ENCODE measurements around the gene UQCR11.
A peak's percentile ranks its signal among the peaks of the same experiment; 100 is the strongest.

UQCR11 gene

DNA sequence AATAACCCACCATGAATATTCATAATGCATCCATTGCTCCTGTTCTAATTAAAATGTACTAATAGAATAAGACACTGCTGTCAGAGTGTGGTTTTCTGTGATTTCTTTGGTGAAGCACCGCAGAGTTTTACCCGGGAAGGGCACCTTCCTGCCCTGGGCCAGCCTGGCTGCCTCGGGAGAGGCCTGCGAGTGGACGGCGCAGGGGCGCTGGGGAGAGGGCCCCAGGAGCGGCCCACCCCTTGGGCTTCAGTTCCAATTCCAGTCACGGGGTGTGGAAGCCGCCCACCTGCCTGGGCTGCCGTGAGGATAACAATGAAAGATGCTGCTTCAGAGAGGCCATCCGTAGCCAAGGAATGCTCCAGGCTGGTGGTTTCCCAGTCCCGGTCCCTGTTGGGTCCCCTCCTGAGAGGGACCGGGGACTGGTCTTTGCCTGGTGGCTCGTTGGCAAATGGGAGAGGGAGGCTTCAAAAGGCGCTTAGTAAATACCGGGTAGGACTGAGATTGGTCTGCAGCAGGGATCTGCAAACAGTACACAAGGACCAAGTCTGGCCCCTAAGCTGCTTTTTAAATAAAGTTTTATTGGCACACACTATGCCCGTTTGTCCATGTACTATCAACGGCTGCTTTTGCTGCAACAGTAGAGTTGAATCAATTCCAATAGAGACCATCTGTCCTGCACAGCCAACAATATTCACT, 29.1 kb upstream of the UQCR11 start:
- DNase-seq = no peak

DNA sequence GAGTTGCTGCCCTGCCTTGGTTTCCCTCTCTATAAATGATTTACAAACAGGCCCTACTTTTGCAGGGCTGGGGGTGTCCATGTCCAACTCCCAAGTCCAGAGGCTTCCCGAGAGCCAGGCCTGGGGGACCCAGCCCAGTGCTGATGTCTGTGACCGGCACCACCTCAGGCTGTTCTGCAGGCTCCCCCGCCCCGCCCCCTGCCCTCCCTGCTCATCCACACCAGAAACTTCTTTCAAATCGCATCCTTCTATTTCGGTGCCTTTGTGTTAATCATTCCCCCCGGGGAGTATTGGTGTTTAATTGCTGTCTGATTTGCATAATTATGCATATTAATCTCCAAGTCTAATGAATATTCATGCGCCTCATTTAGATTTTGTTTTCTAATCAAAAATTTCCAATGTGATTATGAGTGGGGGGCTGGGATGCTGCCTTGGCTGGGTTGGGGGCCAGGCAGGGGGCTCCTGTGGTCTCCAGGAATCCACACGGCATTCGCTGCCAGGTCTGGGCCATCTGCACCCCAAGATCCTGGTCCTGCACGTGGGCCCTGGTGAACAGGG, 28.1 kb upstream of the UQCR11 start:
- no peak for DNase-seq

DNA sequence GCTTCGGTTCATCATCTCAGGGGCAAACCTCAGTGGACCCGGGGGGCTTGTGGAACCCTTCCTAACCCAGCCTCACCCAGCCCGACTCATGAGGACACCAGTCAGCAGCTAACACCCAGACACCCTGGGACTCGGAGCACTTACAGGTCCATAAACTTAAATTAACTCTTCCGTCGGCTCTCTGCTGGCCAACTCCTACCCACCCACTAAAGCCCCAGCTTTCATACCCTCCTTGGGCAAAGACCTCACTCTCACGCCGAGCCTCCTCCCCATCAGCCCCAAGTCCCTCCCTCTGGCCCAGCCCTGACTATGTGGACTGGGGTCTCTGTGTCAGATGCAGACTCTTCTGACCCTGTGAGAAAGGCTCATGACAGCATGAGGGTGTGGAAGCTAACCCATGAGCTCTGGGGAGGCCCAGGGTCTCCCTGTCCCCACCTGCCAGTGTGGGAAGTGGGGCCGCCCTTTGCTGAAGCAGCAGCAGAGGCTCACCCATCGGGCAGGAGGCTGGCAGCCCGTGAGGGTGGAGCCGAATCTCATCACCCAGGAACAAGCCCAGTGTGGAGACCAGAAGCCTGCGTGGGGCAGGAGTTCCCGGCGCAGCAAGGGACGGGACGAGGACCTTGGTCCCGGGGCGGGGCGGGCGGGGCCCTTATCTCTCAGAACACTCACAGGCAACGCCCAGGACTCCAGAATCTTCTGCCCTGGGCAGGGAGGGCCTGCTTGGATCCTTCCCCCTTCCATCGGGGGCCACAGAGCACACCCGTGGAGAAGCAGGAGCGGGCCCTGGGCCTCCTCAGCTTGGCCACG, 27.4 kb upstream of the UQCR11 start:
- DNase-seq = no peak

GRCh38 chr19:1631557-1632100, 26.4 kb upstream of the UQCR11 start:
- no peak for DNase-seq

- DNase-seq = no peak
Measured at GRCh38 chr19:1630811-1631210, 25.5 kb upstream of the UQCR11 start.

DNA sequence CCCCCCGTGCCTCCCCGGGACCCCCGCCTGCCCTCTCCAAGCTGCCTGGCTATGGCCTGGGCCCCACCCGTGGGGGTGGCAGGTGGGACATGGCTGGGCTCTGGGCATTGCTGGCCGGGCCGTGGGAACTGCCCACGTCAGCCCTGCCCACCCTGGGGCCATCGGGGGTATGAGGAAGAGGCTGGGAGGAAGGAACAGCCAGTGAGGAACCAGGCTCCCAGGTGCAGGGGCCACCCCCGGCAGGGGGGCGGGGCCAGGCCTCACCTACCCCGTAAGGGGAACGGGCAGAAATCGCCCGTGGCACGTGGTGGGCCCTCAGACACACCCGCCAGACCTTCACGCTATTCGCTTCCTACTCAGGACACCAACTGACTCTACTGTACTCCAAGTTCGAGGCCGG, 24.8 kb upstream of the UQCR11 start:
- DNase-seq = no peak

DNA sequence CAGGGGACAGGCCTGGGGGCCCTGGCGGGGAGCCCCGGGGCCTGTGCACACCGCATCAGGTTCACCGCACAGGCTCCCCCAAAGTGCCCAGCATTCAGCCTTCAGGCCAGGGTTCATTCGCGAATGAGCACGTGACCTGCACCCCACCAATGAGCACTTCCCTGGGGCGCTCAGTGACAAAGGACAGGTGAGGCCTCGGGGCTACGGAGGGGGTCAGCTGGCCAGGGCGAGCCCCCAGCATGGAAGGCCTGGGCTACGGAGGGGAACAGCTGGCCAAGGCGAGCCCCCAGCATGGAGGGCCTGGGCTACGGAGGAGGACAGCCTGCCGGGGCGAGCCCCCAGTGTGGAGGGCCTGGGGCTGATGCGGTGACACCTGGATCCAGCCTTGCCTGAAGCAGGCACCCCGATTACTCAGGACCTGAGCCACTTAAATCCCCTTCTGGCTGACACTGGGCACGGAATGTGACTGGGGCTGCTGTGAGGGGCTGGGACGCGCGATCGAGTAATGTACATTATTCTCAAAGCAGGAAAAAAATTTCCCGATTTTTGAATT, 24.1 kb upstream of the UQCR11 start:
- DNase-seq = no peak

DNA sequence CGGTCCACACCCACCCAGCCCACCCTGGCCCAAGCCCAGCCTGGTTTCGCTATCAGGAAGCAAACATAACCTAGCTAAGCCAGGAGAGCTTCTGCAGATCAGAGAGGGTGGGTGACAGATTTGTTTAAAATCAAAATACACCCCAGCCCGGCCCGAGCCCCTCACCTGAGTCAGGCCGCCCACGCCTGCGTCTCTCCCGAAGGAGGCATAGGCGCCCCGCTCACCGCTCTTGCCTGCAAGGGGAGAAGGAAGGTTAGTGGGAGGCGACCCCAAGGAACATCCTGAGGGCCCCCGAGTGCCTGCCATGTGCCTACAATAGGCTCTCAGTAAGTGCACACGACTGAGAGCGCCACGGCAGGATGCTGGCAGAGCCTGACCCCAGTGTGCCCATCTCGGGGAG, 21.9 kb upstream of the UQCR11 start:
- DNase-seq = no peak

GRCh38 chr19:1626417-1627010, 21.3 kb upstream of the UQCR11 start:
- peak; percentile 23 for DNase-seq

DNA sequence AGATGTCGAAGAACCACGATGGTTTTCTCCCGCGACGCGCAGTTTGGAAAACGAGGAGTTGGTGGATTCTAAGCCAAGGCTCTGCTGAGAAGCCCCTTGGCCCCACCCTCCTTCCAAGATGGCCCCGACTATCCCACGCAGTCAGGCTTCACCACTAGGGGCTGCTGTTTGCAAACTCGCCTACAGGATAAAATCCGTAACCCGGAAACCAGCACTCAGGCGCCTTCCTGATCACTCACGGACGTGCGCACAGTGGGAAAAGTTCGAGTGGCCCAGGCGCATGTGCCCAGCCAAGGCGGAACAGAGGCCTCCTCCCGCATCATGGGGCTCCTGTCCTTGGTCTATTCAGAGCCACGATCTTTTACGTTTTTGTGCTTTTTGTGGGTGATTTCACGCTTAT, 19.2 kb upstream of the UQCR11 start:
- DNase-seq = peak; percentile 43

DNA sequence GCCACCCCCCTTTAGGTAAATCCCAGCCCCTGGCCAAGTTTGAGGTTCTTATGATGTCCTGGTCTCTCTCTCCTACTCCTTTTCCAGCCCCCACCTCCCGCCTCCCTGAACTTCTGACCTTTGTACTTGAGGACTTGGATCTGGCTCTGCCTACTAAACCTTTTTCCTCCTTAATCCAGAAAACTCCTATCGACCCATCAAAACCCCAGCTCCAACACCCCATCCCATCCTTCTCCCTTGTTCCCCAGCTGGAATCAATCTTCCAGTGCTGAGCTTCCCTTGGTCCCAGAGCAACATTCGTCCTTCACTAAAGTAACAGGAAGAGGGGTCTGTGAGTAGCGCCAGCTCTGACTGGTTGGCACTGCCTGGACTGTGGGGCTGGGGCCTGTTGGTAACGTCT, 17.3 kb upstream of the UQCR11 start:
- no peak for DNase-seq

GRCh38 chr19:1622007-1622406, 16.7 kb upstream of the UQCR11 start:
- no peak for DNase-seq

GRCh38 chr19:1621574-1621973, 16.3 kb upstream of the UQCR11 start:
- no peak for DNase-seq

DNA sequence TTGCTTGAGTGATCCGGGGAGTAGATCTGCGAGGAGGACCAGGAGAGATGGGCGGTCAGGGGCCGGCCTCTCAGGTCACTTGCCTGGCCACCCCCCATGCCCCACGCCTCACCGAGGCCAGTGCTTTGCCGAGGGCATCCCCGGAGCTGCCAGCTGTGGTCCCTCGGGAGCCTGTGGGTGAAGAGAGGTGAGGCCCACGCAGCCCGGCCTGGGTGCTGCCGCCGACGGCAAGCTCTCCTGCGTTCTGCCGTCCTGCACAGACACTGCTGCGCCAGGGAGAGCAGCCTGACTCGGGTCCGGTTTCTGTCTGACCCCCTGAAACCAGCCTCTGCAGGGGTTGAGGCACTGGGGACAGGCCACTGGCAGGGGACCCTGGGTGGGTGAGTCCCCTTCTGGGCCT, 15.8 kb upstream of the UQCR11 start:
- no peak for DNase-seq

DNA sequence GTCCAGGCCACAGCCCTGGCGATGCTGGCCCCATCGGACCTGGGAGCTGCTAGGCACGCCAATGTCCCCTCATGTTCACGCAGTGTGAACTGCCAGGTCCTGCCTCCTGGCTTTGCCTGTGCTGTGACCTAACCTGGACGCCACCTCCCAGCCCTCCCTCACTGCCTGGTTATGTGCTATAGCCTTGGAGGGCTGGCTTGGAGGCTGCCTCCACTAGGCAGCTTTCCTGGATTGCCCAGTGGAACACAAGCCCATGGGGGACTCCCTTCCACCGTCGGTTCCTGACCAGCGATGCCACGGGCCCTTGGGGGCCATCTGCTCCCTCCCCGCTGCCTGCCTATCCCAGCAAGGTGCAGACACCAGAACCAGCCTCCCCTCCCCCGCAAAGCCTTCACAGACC, 15.2 kb upstream of the UQCR11 start:
- no peak for DNase-seq

DNA sequence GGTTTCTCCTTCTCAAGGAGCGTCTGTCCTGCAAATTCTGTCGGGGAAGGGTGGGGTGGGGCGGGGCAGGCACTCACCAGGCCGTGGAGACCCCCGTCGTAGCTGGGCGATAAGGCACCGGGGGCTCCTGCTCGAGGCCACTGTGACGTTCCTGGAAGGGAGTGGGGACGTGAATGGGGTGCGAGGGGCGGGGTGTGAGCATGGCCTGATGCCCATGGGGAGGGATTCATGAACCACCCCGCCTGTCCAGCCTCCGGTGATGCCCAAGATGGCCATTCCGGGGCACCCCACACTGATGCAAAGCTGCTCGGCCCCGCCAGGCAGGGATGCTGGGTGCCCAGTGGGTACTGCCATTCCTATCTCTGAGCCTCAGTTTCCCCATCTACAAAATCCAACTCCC, 14.4 kb upstream of the UQCR11 start:
- DNase-seq = no peak

DNA sequence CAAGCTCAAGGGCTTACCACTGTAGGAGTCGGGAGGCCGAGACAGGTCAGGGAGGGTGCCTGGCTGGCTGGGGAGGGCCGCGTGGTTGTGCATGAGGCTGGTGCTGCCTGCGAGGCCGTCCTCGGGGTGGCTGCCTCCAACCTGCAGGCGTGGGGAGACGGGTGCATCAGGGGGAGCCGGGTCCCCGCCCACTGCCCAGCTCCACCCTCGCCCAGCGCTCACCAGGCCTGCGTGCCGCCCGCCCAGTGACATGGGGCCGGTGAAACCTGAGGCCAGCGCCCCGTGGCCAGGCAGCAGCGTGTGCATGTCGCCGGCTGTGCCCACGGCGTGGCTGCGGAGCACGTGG, 13.8 kb upstream of the UQCR11 start:
- no peak for DNase-seq

- no peak for DNase-seq
Measured at GRCh38 chr19:1618157-1619093, 13.2 kb upstream of the UQCR11 start.

GRCh38 chr19:1616875-1617274, 11.6 kb upstream of the UQCR11 start:
- DNase-seq = peak; percentile 41

GRCh38 chr19:1616396-1616795, 11.1 kb upstream of the UQCR11 start:
- DNase-seq = no peak

GRCh38 chr19:1615156-1615765, 10.0 kb upstream of the UQCR11 start:
- DNase-seq = no peak

All from MV-4-11 (cell line).